ENCODE measurements around the gene ZNF232.
"Not testable (repeated sequence)": the region's sequence is repeated elsewhere in the genome, so short reads cannot be mapped to it uniquely, and the experiment has no call there.

Gene ZNF232

GRCh38 chr17:5139458-5139732 lies 27.7 kb upstream of the ZNF232 start:
- no peak overlapping the region for H2BK12ac ChIP-seq (ENCODE audit: low read length)
- H3K23ac ChIP-seq (ENCODE audit: low read length): no peak overlapping the region
- no peak overlapping the region for H3K14ac ChIP-seq (ENCODE audit: low read length)
- no peaks in the 10 kb centered on the region for H3K79me1 ChIP-seq (ENCODE audit: low read length)
- no peak overlapping the region for H2AK5ac ChIP-seq (ENCODE audit: low read length)
- no peak overlapping the region for H2BK5ac ChIP-seq (ENCODE audit: low read depth, low read length, poor library complexity)
- no peak overlapping the region for H2AFZ ChIP-seq (ENCODE audit: insufficient read depth, low read length, poor library complexity)
- H4K8ac ChIP-seq (ENCODE audit: low read depth, low read length): no peak overlapping the region
- no peak overlapping the region for H3K27ac ChIP-seq (ENCODE audit: low read depth, low read length)
- no peak overlapping the region for H3K4me3 ChIP-seq (ENCODE audit: low read depth, low read length)
- H3K9me3 ChIP-seq (ENCODE audit: insufficient read depth, low read depth, low read length): peaks cover 10% of the 10 kb centered on the region
- no peaks in the 10 kb centered on the region for H3K27me3 ChIP-seq (ENCODE audit: insufficient read depth, low read length)
- H2BK120ac ChIP-seq (ENCODE audit: insufficient read depth, low read length, poor library complexity): no peak overlapping the region
- no peak overlapping the region for H3K4ac ChIP-seq (ENCODE audit: low read depth, low read length)
- DNase-seq: no peak
- H4K12ac ChIP-seq (ENCODE audit: low read depth, low read length): no peak overlapping the region
- H3K18ac ChIP-seq (ENCODE audit: low read length): no peak overlapping the region
- H3K4me2 ChIP-seq (ENCODE audit: low read length): no peak overlapping the region
- H3K4me1 ChIP-seq (ENCODE audit: control insufficient read depth in 1 of 2, insufficient read depth in 2 of 2, low read length in 2 of 2): no peaks in the 10 kb centered on the region
- H4K91ac ChIP-seq (ENCODE audit: low read depth, low read length): no peak overlapping the region
- no peaks in the 10 kb centered on the region for H3K36me3 ChIP-seq (ENCODE audit: control insufficient read depth in 1 of 2, insufficient read depth in 2 of 2, low read length in 2 of 2)
- no peak overlapping the region for H3K9ac ChIP-seq (ENCODE audit: low read length)
- H3K79me2 ChIP-seq (ENCODE audit: control insufficient read depth, insufficient read depth, low read length, poor library complexity): no peaks in the 10 kb centered on the region
- WGBS (ENCODE audit: extremely low coverage, insufficient coverage, insufficient read length): no CpG with 5 or more reads among the region's 5 CpGs

- H3K4me3 ChIP-seq (ENCODE audit: low read depth, low read length): no peak overlapping the region
- H2AFZ ChIP-seq (ENCODE audit: insufficient read depth, low read length, poor library complexity): no peak overlapping the region
- no peak overlapping the region for H2BK12ac ChIP-seq (ENCODE audit: low read length)
- no peak overlapping the region for H3K9ac ChIP-seq (ENCODE audit: low read length)
- H3K4me1 ChIP-seq (ENCODE audit: control insufficient read depth in 1 of 2, insufficient read depth in 2 of 2, low read length in 2 of 2): no peaks in the 10 kb centered on the region
- H4K12ac ChIP-seq (ENCODE audit: low read depth, low read length): no peak overlapping the region
- no peak overlapping the region for H2BK5ac ChIP-seq (ENCODE audit: low read depth, low read length, poor library complexity)
- no peak overlapping the region for H4K91ac ChIP-seq (ENCODE audit: low read depth, low read length)
- no peaks in the 10 kb centered on the region for H3K79me1 ChIP-seq (ENCODE audit: low read length)
- no peak overlapping the region for H3K14ac ChIP-seq (ENCODE audit: low read length)
- H2AK5ac ChIP-seq (ENCODE audit: low read length): no peak overlapping the region
- no peak overlapping the region for H3K27ac ChIP-seq (ENCODE audit: low read depth, low read length)
- no peak overlapping the region for H3K4ac ChIP-seq (ENCODE audit: low read depth, low read length)
- no peak overlapping the region for H3K4me2 ChIP-seq (ENCODE audit: low read length)
- H2BK120ac ChIP-seq (ENCODE audit: insufficient read depth, low read length, poor library complexity): no peak overlapping the region
- no peaks in the 10 kb centered on the region for H3K36me3 ChIP-seq (ENCODE audit: control insufficient read depth in 1 of 2, insufficient read depth in 2 of 2, low read length in 2 of 2)
- no CpG with 5 or more reads among the region's 24 CpGs for WGBS (ENCODE audit: extremely low coverage, insufficient coverage, insufficient read length)
- H3K23ac ChIP-seq (ENCODE audit: low read length): no peak overlapping the region
- peaks cover 14% of the 10 kb centered on the region for H3K9me3 ChIP-seq (ENCODE audit: insufficient read depth, low read depth, low read length)
- H3K79me2 ChIP-seq (ENCODE audit: control insufficient read depth, insufficient read depth, low read length, poor library complexity): no peaks in the 10 kb centered on the region
- H4K8ac ChIP-seq (ENCODE audit: low read depth, low read length): no peak overlapping the region
- no peak overlapping the region for H3K18ac ChIP-seq (ENCODE audit: low read length)
- DNase-seq: no peak
- H3K27me3 ChIP-seq (ENCODE audit: insufficient read depth, low read length): no peaks in the 10 kb centered on the region
Observed at GRCh38 chr17:5138616-5139457, 27.2 kb upstream of the ZNF232 start.

GRCh38 chr17:5138198-5138544 lies 26.5 kb upstream of the ZNF232 start:
- not testable (repeated sequence) for H3K23ac ChIP-seq (ENCODE audit: low read length); H4K8ac ChIP-seq (ENCODE audit: low read depth, low read length); H4K91ac ChIP-seq (ENCODE audit: low read depth, low read length); H4K12ac ChIP-seq (ENCODE audit: low read depth, low read length); H2BK120ac ChIP-seq (ENCODE audit: insufficient read depth, low read length, poor library complexity); H3K4me2 ChIP-seq (ENCODE audit: low read length); H3K18ac ChIP-seq (ENCODE audit: low read length); H2BK12ac ChIP-seq (ENCODE audit: low read length); H3K4ac ChIP-seq (ENCODE audit: low read depth, low read length); H3K9ac ChIP-seq (ENCODE audit: low read length); H3K14ac ChIP-seq (ENCODE audit: low read length); DNase-seq; H2AFZ ChIP-seq (ENCODE audit: insufficient read depth, low read length, poor library complexity); H3K27ac ChIP-seq (ENCODE audit: low read depth, low read length); H3K4me3 ChIP-seq (ENCODE audit: low read depth, low read length); H3K79me1 ChIP-seq (ENCODE audit: low read length); H3K4me1 ChIP-seq (ENCODE audit: control insufficient read depth in 1 of 2, insufficient read depth in 2 of 2, low read length in 2 of 2); H3K79me2 ChIP-seq (ENCODE audit: control insufficient read depth, insufficient read depth, low read length, poor library complexity); H2AK5ac ChIP-seq (ENCODE audit: low read length); H2BK5ac ChIP-seq (ENCODE audit: low read depth, low read length, poor library complexity); H3K27me3 ChIP-seq (ENCODE audit: insufficient read depth, low read length); H3K36me3 ChIP-seq (ENCODE audit: control insufficient read depth in 1 of 2, insufficient read depth in 2 of 2, low read length in 2 of 2)
- H3K9me3 ChIP-seq (ENCODE audit: insufficient read depth, low read depth, low read length): peaks cover 14% of the 10 kb centered on the region
- WGBS (ENCODE audit: extremely low coverage, insufficient coverage, insufficient read length): no CpG with 5 or more reads among the region's 9 CpGs

- not testable (repeated sequence) for H2AK5ac ChIP-seq (ENCODE audit: low read length); H2BK120ac ChIP-seq (ENCODE audit: insufficient read depth, low read length, poor library complexity); H3K79me1 ChIP-seq (ENCODE audit: low read length); H3K4me1 ChIP-seq (ENCODE audit: control insufficient read depth in 1 of 2, insufficient read depth in 2 of 2, low read length in 2 of 2); H3K4me2 ChIP-seq (ENCODE audit: low read length); H3K4me3 ChIP-seq (ENCODE audit: low read depth, low read length); H3K79me2 ChIP-seq (ENCODE audit: control insufficient read depth, insufficient read depth, low read length, poor library complexity); H3K23ac ChIP-seq (ENCODE audit: low read length); H3K18ac ChIP-seq (ENCODE audit: low read length); H3K27ac ChIP-seq (ENCODE audit: low read depth, low read length); H3K14ac ChIP-seq (ENCODE audit: low read length); H4K12ac ChIP-seq (ENCODE audit: low read depth, low read length); H4K8ac ChIP-seq (ENCODE audit: low read depth, low read length); H2BK5ac ChIP-seq (ENCODE audit: low read depth, low read length, poor library complexity); H3K27me3 ChIP-seq (ENCODE audit: insufficient read depth, low read length); H3K9ac ChIP-seq (ENCODE audit: low read length); H2AFZ ChIP-seq (ENCODE audit: insufficient read depth, low read length, poor library complexity); H4K91ac ChIP-seq (ENCODE audit: low read depth, low read length); DNase-seq; H2BK12ac ChIP-seq (ENCODE audit: low read length); H3K36me3 ChIP-seq (ENCODE audit: control insufficient read depth in 1 of 2, insufficient read depth in 2 of 2, low read length in 2 of 2); H3K4ac ChIP-seq (ENCODE audit: low read depth, low read length)
- H3K9me3 ChIP-seq (ENCODE audit: insufficient read depth, low read depth, low read length): peaks cover 14% of the 10 kb centered on the region
- WGBS (ENCODE audit: extremely low coverage, insufficient coverage, insufficient read length): no CpG with 5 or more reads among the region's 15 CpGs
Observed at GRCh38 chr17:5137511-5138197, 26.0 kb upstream of the ZNF232 start.
